ENCODE data around the gene HMMR. TPM values are rescaled to one million over a fixed set of nuclear protein-coding genes. Genes with fewer than 3 reads are reported as not detected.

Gene HMMR
- total RNA-seq, 1 donor, result 2.5 TPM

GRCh38 chr5:163437309-163438182 is 22.9 kb upstream of the HMMR start, which contains the start of gene CCNG1:
TSS of gene CCNG1 (plus strand) at chr5:163437595. CDS start at chr5:163439257, 1,662 bp downstream.
- peaks cover 40% of the 10 kb centered on the region for H3K79me2 ChIP-seq (ENCODE audit: insufficient read depth, low read length)
- H4K20me1 ChIP-seq (ENCODE audit: insufficient read depth, low read length), result peaks cover 28% of the 10 kb centered on the region
- DNase-seq (ENCODE audit: insufficient read length, low spot score, missing footprints), result peak; percentile 97
- H3K36me3 ChIP-seq (ENCODE audit: insufficient read depth, low read length), result peaks cover 27% of the 10 kb centered on the region
- H3K27me3 ChIP-seq (ENCODE audit: insufficient read depth, low read length), result no peaks in the 10 kb centered on the region
- H3K27ac ChIP-seq (ENCODE audit: low read depth, low read length), result peak within 1 kb of the TSS; percentile 85
- TF ChIP-seq CTCF (IDR thresholded peaks at IDR 0.05; ENCODE audit: extremely low read depth, low read depth, low read length), result no peak
- H3K4me3 ChIP-seq (ENCODE audit: insufficient read depth, low read length), result peak within 1 kb of the TSS; percentile 99
- no peaks in the 10 kb centered on the region for H3K9me3 ChIP-seq (ENCODE audit: low read depth, low read length)
- H3K4me1 ChIP-seq (ENCODE audit: insufficient read depth, low read length), result peaks cover 27% of the 10 kb centered on the region
- H2AFZ ChIP-seq (ENCODE audit: low read length), result peak within 1 kb of the TSS; percentile 90
- peak within 1 kb of the TSS; percentile 93 for H3K4me2 ChIP-seq (ENCODE audit: insufficient read depth, low read length)

GRCh38 chr5:163439092-163439425 is 21.4 kb upstream of the HMMR start:
- H3K27ac ChIP-seq (ENCODE audit: low read depth, low read length), result no peak overlapping the region
- no peak overlapping the region for H2AFZ ChIP-seq (ENCODE audit: low read length)
- peaks cover 28% of the 10 kb centered on the region for H4K20me1 ChIP-seq (ENCODE audit: insufficient read depth, low read length)
- peak overlapping the region; percentile 99 for H3K4me3 ChIP-seq (ENCODE audit: insufficient read depth, low read length)
- peaks cover 46% of the 10 kb centered on the region for H3K79me2 ChIP-seq (ENCODE audit: insufficient read depth, low read length)
- no peak for DNase-seq (ENCODE audit: insufficient read length, low spot score, missing footprints)
- peak overlapping the region; percentile 93 for H3K4me2 ChIP-seq (ENCODE audit: insufficient read depth, low read length)
- no peak for TF ChIP-seq CTCF (IDR thresholded peaks at IDR 0.05; ENCODE audit: extremely low read depth, low read depth, low read length)
- H3K4me1 ChIP-seq (ENCODE audit: insufficient read depth, low read length), result peaks cover 27% of the 10 kb centered on the region
- peaks cover 39% of the 10 kb centered on the region for H3K36me3 ChIP-seq (ENCODE audit: insufficient read depth, low read length)
- H3K27me3 ChIP-seq (ENCODE audit: insufficient read depth, low read length), result no peaks in the 10 kb centered on the region
- H3K9me3 ChIP-seq (ENCODE audit: low read depth, low read length), result no peaks in the 10 kb centered on the region

- peaks cover 28% of the 10 kb centered on the region for H4K20me1 ChIP-seq (ENCODE audit: insufficient read depth, low read length)
- H3K36me3 ChIP-seq (ENCODE audit: insufficient read depth, low read length), result peaks cover 56% of the 10 kb centered on the region
- H3K4me3 ChIP-seq (ENCODE audit: insufficient read depth, low read length), result no peak overlapping the region
Measured at GRCh38 chr5:163440954-163441353, 19.5 kb upstream of the HMMR start.

More at GRCh38 chr5:163440954-163441353, 19.5 kb upstream of the HMMR start:
- H2AFZ ChIP-seq (ENCODE audit: low read length), result no peak overlapping the region
- TF ChIP-seq CTCF (IDR thresholded peaks at IDR 0.05; ENCODE audit: extremely low read depth, low read depth, low read length), result no peak
- H3K4me1 ChIP-seq (ENCODE audit: insufficient read depth, low read length), result peaks cover 27% of the 10 kb centered on the region
- H3K79me2 ChIP-seq (ENCODE audit: insufficient read depth, low read length), result peaks cover 46% of the 10 kb centered on the region
- no peaks in the 10 kb centered on the region for H3K27me3 ChIP-seq (ENCODE audit: insufficient read depth, low read length)
- H3K4me2 ChIP-seq (ENCODE audit: insufficient read depth, low read length), result no peak overlapping the region
- DNase-seq (ENCODE audit: insufficient read length, low spot score, missing footprints), result no peak
- no peak overlapping the region for H3K27ac ChIP-seq (ENCODE audit: low read depth, low read length)
- no peaks in the 10 kb centered on the region for H3K9me3 ChIP-seq (ENCODE audit: low read depth, low read length)
